HG03060 (cell line): ENCODE measurements around the gene DTX3.
"Not testable (repeated sequence)": the region's sequence is repeated elsewhere in the genome, so short reads cannot be mapped to it uniquely, and the experiment has no call there.

Experiments
- ATAC-seq: cut with Tn5 transposase; IDR thresholded peaks from one replicate; pipeline ENCODE4 v1.9.1; 2021; ENCODE audit warnings: low read depth, moderate number of reproducible peaks; ENCODE audit not compliant: unreplicated experiment

DTX3 gene

GRCh38 chr12:57618431-57618830, 13.8 kb downstream of the DTX3 start:
- not testable (repeated sequence) for ATAC-seq

GRCh38 chr12:57618966-57619433, 14.4 kb downstream of the DTX3 start:
- no peak for ATAC-seq

- no peak for ATAC-seq
These were observed 15.0 kb downstream of the DTX3 start for GRCh38 chr12:57619434-57620244.

- ATAC-seq, result no peak
These were observed 15.8 kb downstream of the DTX3 start for GRCh38 chr12:57620245-57620935.

GRCh38 chr12:57620936-57621496, 16.4 kb downstream of the DTX3 start:
- ATAC-seq, result no peak

GRCh38 chr12:57621497-57622292, 17.1 kb downstream of the DTX3 start:
- ATAC-seq, result no peak

- ATAC-seq, result no peak
These were observed 17.9 kb downstream of the DTX3 start for GRCh38 chr12:57622293-57623245.

- no peak for ATAC-seq
These were observed 18.8 kb downstream of the DTX3 start for GRCh38 chr12:57623385-57623784.

- ATAC-seq, result no peak
These were observed 19.3 kb downstream of the DTX3 start for GRCh38 chr12:57623811-57624390.

- no peak for ATAC-seq
These were observed 20.0 kb downstream of the DTX3 start for GRCh38 chr12:57624441-57625220.

GRCh38 chr12:57625261-57626032, 20.8 kb downstream of the DTX3 start:
- ATAC-seq, result no peak

- ATAC-seq, result no peak
These were observed 21.7 kb downstream of the DTX3 start for GRCh38 chr12:57626111-57626920.

- ATAC-seq, result no peak
These were observed 22.4 kb downstream of the DTX3 start for GRCh38 chr12:57626921-57627445.

- no peak for ATAC-seq
These were observed 23.1 kb downstream of the DTX3 start for GRCh38 chr12:57627501-57628279.

GRCh38 chr12:57628280-57629191, 23.9 kb downstream of the DTX3 start:
- no peak for ATAC-seq
